H1 (cell line): ENCODE results near the gene MTIF2.
"Not testable (repeated sequence)": the region's sequence is repeated elsewhere in the genome, so short reads cannot be mapped to it uniquely, and the experiment has no call there.

Experiments used
- CTCF ChIP-seq, 3 experiments: IDR thresholded peaks; 1 replicate in 2 of 3; 2 replicates in 1 of 3; pipeline versions ENCODE4 v1.5.1 to v1.6.1; 2011; ENCODE audit warnings: low read length in 3 of 3, mild to moderate bottlenecking in 3 of 3, inconsistent platforms in 2 of 3, low read depth in 1 of 3, moderate library complexity in 1 of 3; ENCODE audit not compliant: insufficient read depth in 1 of 3; ENCODE audit errors: control extremely low read depth in 1 of 3
- EP300 ChIP-seq, 2 experiments: IDR thresholded peaks; 1 replicate in 1 of 2; 2 replicates in 1 of 2; pipeline ENCODE4 v1.6.1; 2011 to 2012; ENCODE audit warnings: low read depth in 2 of 2, low read length in 2 of 2, mild to moderate bottlenecking in 2 of 2, borderline replicate concordance in 1 of 2, inconsistent platforms in 1 of 2, moderate library complexity in 1 of 2
- GABPA ChIP-seq: IDR thresholded peaks from 2 replicates; pipeline ENCODE4 v1.6.1; 2011; ENCODE audit warnings: mild to moderate bottlenecking, low read length, moderate library complexity, borderline replicate concordance; ENCODE audit not compliant: insufficient read depth
- SIRT6 ChIP-seq: IDR thresholded peaks from one replicate; pipeline ENCODE4 v1.7.1; 2012; ENCODE audit warnings: low read length, inconsistent platforms

- not testable (repeated sequence) for TF ChIP-seq CTCF (IDR thresholded peaks at IDR 0.05; ENCODE audit: control extremely low read depth in 1 of 3, insufficient read depth in 1 of 3, low read depth in 1 of 3, low read length in 3 of 3); EP300 (IDR thresholded peaks at IDR 0.05; ENCODE audit: borderline replicate concordance in 1 of 2, low read depth in 2 of 2, low read length in 2 of 2); GABPA; SIRT6
These were observed 41.4 kb downstream of the MTIF2 start for GRCh38 chr2:55227437-55228225.
